Liver (tissue), 9 donors: ENCODE measurements around the gene PPDPF. TPM values are rescaled to one million over a fixed set of nuclear protein-coding genes. Genes with fewer than 3 reads are reported as not detected.

Source experiments
- DNase-seq: peaks from one replicate; pipeline ENCODE4 v3.0.0-alpha.2; 2017; ENCODE audit warnings: low spot score
- H3K27ac ChIP-seq, 2 donors: one replicate each; pipeline ENCODE4 v1.7.0; 2013; ENCODE audit warnings: inconsistent platforms in 2 of 2, low read length in 2 of 2, control low read depth in 1 of 2, low read depth in 1 of 2, mild to moderate bottlenecking in 1 of 2
- H3K27me3 ChIP-seq, 4 donors: one replicate each; pipeline versions ENCODE4 v1.6.1 to v1.7.0; 2013; ENCODE audit warnings: low read length in 3 of 4, inconsistent platforms in 1 of 4, mild to moderate bottlenecking in 1 of 4, moderate library complexity in 1 of 4; ENCODE audit not compliant: control insufficient read depth in 4 of 4, insufficient read depth in 4 of 4
- H3K36me3 ChIP-seq, 4 donors: one replicate each; pipeline versions ENCODE4 v1.6.1 to v1.7.0; 2013; ENCODE audit warnings: low read length in 3 of 4, mild to moderate bottlenecking in 3 of 4, low read depth in 1 of 4, moderate library complexity in 1 of 4; ENCODE audit not compliant: control insufficient read depth in 4 of 4, insufficient read depth in 3 of 4
- H3K4me1 ChIP-seq, 4 donors: one replicate each; pipeline versions ENCODE4 v1.6.1 to v1.7.0; 2013; ENCODE audit warnings: low read length in 3 of 4, mild to moderate bottlenecking in 3 of 4, moderate library complexity in 1 of 4; ENCODE audit not compliant: control insufficient read depth in 4 of 4, insufficient read depth in 4 of 4
- H3K4me3 ChIP-seq, 3 donors: one replicate each; pipeline versions ENCODE4 v1.6.1 to v1.7.0; 2013; ENCODE audit warnings: low read length in 3 of 3, control low read depth in 1 of 3, low read depth in 1 of 3, mild to moderate bottlenecking in 1 of 3
- H3K9ac ChIP-seq, 2 donors: one replicate each; pipeline ENCODE4 v1.7.0; 2013; ENCODE audit warnings: low read length in 2 of 2, mild to moderate bottlenecking in 2 of 2, moderate library complexity in 2 of 2, control low read depth in 1 of 2, low read depth in 1 of 2
- H3K9me3 ChIP-seq, 4 donors: one replicate each; pipeline versions ENCODE4 v1.6.1 to v1.7.0; 2013; ENCODE audit warnings: low read length in 3 of 4; ENCODE audit not compliant: control insufficient read depth in 4 of 4
- ATF3 ChIP-seq: IDR thresholded peaks from 2 replicates; pipeline ENCODE4 v1.6.1; 2016; ENCODE audit warnings: antibody characterized with exemption
- CTCF ChIP-seq: fragments of 150-350 bp; IDR thresholded peaks from 2 replicates; pipeline ENCODE4 v1.5.1; 2017; ENCODE audit warnings: improper control_type of control experiment, low read depth, low read length; ENCODE audit not compliant: missing input control
- EGR1 ChIP-seq, 2 donors: IDR thresholded peaks; 2 replicates each; pipeline ENCODE4 v1.6.1; 2016 to 2018; ENCODE audit warnings: antibody characterized with exemption in 2 of 2, low read depth in 2 of 2
- FOXA1 ChIP-seq: IDR thresholded peaks from 2 replicates; pipeline ENCODE4 v1.6.1; 2016; ENCODE audit warnings: antibody characterized with exemption
- FOXA2 ChIP-seq: IDR thresholded peaks from 2 replicates; pipeline ENCODE4 v1.6.1; 2016; ENCODE audit warnings: antibody characterized with exemption
- GABPA ChIP-seq, 2 donors: IDR thresholded peaks in 1 of 2; conservative IDR thresholded peaks in 1 of 2; 2 replicates each; pipeline ENCODE4 v1.6.1; 2016; ENCODE audit warnings: antibody characterized with exemption in 2 of 2, mild to moderate bottlenecking in 1 of 2, moderate library complexity in 1 of 2
- HNF4A ChIP-seq, 2 donors: conservative IDR thresholded peaks; 2 replicates each; pipeline ENCODE4 v1.6.1; 2016; ENCODE audit warnings: antibody characterized with exemption in 2 of 2, mild to moderate bottlenecking in 2 of 2
- HNF4G ChIP-seq: IDR thresholded peaks from 2 replicates; pipeline ENCODE4 v1.6.1; 2016; ENCODE audit warnings: antibody characterized with exemption
- JUND ChIP-seq, 2 donors: IDR thresholded peaks; 2 replicates each; pipeline ENCODE4 v1.6.1; 2016; ENCODE audit warnings: antibody characterized with exemption in 2 of 2
- MAX ChIP-seq: IDR thresholded peaks from 2 replicates; pipeline ENCODE4 v1.6.1; 2016; ENCODE audit warnings: antibody characterized with exemption
- NR2F2 ChIP-seq: IDR thresholded peaks from 2 replicates; pipeline ENCODE4 v1.6.1; 2016; ENCODE audit warnings: antibody characterized with exemption
- RAD21 ChIP-seq, 2 donors: IDR thresholded peaks; 2 replicates each; pipeline ENCODE4 v1.6.1; 2016; ENCODE audit warnings: antibody characterized with exemption in 2 of 2, mild to moderate bottlenecking in 2 of 2
- REST ChIP-seq: IDR thresholded peaks from 2 replicates; pipeline ENCODE4 v1.6.1; 2016; ENCODE audit warnings: antibody characterized with exemption, mild to moderate bottlenecking
- RXRA ChIP-seq, 2 donors: IDR thresholded peaks; 2 replicates each; pipeline ENCODE4 v1.6.1; 2017 to 2018; ENCODE audit warnings: antibody characterized with exemption in 2 of 2, mild to moderate bottlenecking in 1 of 2
- SP1 ChIP-seq: IDR thresholded peaks from 2 replicates; pipeline ENCODE4 v1.6.1; 2018; ENCODE audit warnings: antibody characterized with exemption, mild to moderate bottlenecking
- TAF1 ChIP-seq: conservative IDR thresholded peaks from 2 replicates; pipeline ENCODE4 v1.6.1; 2016; ENCODE audit warnings: antibody characterized with exemption, mild to moderate bottlenecking
- YY1 ChIP-seq: IDR thresholded peaks from 2 replicates; pipeline ENCODE4 v1.6.1; 2016; ENCODE audit warnings: antibody characterized with exemption, mild to moderate bottlenecking
- ZBTB33 ChIP-seq: IDR thresholded peaks from 2 replicates; pipeline ENCODE4 v1.6.1; 2016; ENCODE audit warnings: antibody characterized with exemption
- WGBS: extraction: QIAGEN DNeasy Blood & Tissue Kit; methylation state at CpG from one replicate; pipeline ENCODE4 v1.1.7; 2013; 5-methylcytosine and 5-hydroxymethylcytosine counted together
- polyA plus RNA-seq, 2 donors: library from polyadenylated mRNA; stranded (reverse) in 1 of 2; unstranded in 1 of 2; fragments of 200-250 nt in 1 of 2; fragments of >200 nt in 1 of 2; fragmentation: Nextera tagmentation in 1 of 2; extraction: Ambion mirVana in 1 of 2; gene quantifications; one replicate each; pipeline versions ENCODE4 v1.2.1 to v1.2.3, GENCODE V29; 2013 to 2015
- total RNA-seq, 2 donors: library from RNA; depleted of rRNA; stranded (reverse); fragments of >200 nt; gene quantifications; one replicate each; pipeline ENCODE4 v1.2.3, GENCODE V29; 2014
- donor health status: healthy.
- donor health status: healthy.
- donor health status: healthy.
- donor health status: healthy.
- donor health status: healthy.

Gene PPDPF
- total and polyA plus RNA-seq, 4 donors = 8.3 to 196 (median 25.3) TPM

- 92% methylated on average over 46 of the region's 46 CpGs for WGBS
- Histone ChIP-seq H3K4me1 (peaks cover 0 to 9% (median 3%) of the 10 kb centered on the region in 4 donors), H3K4me3 (no peak overlapping the region), H3K27me3 (no peaks in the 10 kb centered on the region), H3K9me3 (no peaks in the 10 kb centered on the region), H3K9ac (no peak overlapping the region), H3K36me3 (peaks cover 0 to 44% (median 29%) of the 10 kb centered on the region in 4 donors), H3K27ac (no peak overlapping the region)
- TF ChIP-seq HNF4A (conservative IDR thresholded peaks at IDR 0.05) (no peak), GABPA (IDR thresholded peaks at IDR 0.05 in 1 of 2, conservative IDR thresholded peaks at IDR 0.05 in 1 of 2) (no peak), YY1 (no peak), FOXA2 (no peak), FOXA1 (no peak), TAF1 (no peak), MAX (no peak), NR2F2 (no peak), HNF4G (no peak), EGR1 (IDR thresholded peaks at IDR 0.05; ENCODE audit: low read depth in 2 of 2) (no peak), ZBTB33 (no peak), REST (no peak), JUND (IDR thresholded peaks at IDR 0.05) (no peak), RXRA (IDR thresholded peaks at IDR 0.05) (no peak), CTCF (no peak), SP1 (no peak), RAD21 (IDR thresholded peaks at IDR 0.05) (no peak), ATF3 (no peak)
- no peak for DNase-seq
These were observed 46.0 kb downstream of the PPDPF start for GRCh38 chr20:63566395-63567135.
